ENCODE measurements around the gene SCAMP4.

SCAMP4 gene

GRCh38 chr19:1955171-1956121, 50.2 kb downstream of the SCAMP4 start:
- DNase-seq = no peak

DNA sequence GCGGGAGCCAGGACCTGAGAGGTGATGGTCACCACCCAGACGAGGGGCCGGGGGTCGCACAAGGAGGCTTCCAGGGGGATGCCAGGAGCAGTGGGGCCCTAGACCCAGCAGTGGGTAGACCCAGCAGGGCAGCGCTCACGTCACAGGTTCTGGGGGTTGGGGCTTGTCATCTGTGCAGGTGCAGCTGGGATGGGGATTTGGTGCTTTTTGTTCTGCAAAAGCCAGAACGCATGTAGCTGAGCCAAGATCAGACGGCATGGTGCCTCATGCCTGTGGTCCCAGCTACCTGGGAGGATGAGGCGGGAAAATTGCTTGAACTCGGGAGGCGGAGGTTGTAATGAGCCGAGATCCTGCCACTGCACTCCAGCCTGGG, 50.9 kb downstream of the SCAMP4 start:
- no peak for DNase-seq

GRCh38 chr19:1956868-1957492, 51.8 kb downstream of the SCAMP4 start:
- DNase-seq = peak in 50 of 51 donors; percentile 26 to 94 (median 82)

DNA sequence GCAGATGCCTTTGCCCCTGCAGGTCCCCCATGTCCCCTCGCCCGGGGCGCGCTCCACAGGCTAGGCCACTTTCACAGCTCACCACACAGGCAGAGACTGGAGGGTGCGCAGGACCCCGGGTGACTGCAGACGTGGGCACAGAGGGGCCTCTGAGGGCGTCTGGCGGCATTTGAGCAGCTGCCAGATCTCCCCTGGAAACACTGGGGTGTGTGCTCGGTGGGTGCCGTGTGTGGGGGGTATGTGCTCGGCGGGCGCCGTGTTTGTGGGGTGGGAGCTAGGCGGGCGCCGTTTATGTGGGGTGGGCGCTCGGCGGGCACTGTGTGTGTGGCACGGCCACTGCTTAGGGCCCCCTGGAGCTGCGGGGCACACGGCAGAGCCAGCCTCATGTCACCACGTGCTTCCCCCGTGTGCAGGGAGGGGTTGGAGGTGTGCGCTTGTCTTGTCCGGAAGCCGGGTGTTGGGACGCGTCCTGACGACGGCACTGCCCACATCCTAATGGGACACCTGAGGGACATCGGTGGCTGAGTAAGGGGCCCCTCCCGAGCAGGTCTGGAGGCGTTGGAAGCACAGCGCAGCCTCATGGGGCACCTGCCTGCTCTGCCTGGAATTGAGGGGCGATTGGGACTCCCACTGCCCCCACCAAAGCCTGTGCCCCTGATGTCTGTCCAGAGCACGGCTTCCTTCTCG, 52.5 kb downstream of the SCAMP4 start:
- no peak for DNase-seq

DNA sequence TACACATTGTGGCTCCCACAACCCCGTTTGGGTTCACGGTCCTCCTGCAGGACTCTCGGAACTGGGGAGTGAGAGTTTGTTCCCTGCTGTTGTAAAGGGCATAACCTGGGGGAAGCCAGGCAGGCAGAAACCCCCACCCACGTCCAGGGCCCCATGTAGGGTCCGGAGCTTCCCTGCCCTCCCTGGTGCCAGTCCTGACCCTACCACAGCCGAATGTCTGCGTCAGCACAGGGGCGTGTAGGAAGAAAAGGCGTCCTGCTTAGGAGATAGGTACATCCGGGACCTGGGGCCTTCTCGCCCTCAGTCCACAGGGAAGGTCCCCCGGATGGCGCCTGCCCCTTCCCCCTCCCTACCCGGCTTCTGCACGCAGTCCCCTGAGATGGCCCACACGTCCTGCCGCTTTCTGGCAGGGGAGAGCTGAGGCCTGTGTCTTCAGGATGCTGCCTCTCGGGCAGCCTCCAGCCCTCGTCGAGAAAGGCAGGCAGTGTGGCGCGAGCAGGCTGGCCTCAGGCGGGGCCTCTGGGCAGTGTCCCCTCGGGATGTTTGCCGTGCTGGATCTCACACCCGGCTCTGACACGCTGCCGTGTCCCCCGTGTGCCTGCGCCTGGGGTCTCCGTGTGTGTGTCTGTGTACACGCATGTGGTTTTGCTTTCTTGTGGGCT, 54.9 kb downstream of the SCAMP4 start:
- no peak for DNase-seq

- no peak for DNase-seq
Observed at GRCh38 chr19:1961000-1961883, 56.0 kb downstream of the SCAMP4 start.

DNA sequence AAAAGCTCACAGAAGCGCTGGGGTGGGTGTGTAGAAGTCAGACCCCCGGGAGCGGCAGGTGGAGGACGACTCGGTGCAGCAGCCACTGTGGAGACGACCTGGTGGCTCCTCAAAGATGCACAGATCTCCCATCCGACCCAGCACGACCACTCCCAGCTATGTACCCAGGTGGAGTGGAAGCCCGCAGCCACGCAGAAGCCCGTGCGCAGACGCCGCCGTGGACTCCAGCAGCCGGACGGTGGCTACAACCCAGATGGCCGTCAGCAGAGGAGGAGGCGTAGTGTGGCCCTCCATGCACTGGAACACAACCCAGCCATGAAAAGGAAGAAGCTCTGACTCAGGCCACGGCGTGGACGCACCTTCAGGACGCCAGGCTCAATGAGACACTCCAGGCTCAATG, 57.5 kb downstream of the SCAMP4 start:
- no peak for DNase-seq

DNA sequence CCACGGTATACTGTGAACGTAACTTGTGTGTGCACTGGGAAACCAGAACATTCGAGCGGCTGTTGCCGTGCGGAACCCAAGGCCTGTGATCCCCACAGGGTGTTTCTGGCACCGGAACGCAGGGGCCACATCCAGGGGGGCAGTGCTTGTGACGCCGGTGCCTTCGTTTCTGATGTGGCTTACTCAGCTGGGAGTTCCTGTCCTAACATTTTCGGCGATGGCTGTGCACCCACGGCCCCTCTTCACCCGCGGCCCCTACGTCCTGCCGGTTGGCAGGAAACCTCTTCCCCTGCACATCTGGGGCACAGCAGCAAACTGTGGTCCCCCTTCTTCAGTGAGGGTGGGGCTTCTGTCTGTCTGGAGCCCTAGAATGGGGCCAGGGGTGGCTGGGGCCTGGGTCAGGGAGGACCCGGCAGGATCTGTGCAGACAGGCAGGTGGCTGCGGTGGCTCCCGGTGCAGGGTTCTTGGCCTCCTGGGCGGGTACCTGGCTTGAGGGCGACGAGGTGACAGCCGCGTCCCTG, 61.9 kb downstream of the SCAMP4 start:
- no peak for DNase-seq

DNA sequence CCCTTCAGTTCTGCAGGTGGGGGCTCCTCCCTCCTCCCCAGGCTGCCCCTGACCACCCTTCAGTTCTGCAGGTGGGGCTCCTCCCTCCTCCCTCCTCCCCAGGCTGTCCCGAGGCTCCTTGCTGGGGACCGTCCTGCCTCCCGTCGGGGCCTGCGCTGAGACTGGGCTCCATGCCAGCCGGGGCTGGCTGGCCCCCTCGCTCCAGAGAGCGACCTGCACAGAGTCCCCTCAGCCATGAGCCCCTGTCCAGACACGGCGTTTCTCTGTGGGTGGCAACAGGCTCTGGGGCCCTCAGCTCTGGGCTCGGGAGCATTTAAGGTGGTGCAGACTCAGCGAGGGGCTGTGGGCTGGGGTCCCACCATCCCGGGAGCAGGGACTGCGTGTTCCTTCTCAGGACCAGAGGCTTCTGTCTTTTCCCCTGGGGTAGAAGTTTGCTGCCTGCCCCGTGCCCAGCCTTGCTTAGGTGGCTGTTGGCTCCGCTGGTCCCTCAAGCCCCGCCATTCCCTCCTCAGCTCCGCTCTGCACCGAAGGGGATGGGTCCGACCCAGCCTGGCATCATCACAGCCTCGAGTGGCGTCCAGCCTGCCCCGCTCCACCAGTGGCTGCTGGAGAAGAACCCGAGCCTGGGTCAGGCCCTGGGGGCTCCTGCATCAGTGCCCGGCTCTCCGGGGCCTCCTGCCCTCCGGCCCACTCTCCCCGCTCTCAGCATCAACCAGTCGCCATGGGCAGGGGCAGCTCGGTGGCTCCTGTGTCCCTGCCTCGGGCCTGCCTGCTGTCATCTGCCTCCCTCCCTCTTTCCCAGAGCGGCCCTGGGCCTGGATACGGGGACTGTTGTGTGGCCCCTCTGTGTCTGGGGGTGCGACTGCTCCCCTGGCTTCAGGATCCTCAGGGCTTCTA, 63.3 kb downstream of the SCAMP4 start:
- no peak for DNase-seq

- DNase-seq = peak in 1 of 51 donors; percentile 20
Observed at GRCh38 chr19:1969176-1970002, 64.2 kb downstream of the SCAMP4 start.

DNA sequence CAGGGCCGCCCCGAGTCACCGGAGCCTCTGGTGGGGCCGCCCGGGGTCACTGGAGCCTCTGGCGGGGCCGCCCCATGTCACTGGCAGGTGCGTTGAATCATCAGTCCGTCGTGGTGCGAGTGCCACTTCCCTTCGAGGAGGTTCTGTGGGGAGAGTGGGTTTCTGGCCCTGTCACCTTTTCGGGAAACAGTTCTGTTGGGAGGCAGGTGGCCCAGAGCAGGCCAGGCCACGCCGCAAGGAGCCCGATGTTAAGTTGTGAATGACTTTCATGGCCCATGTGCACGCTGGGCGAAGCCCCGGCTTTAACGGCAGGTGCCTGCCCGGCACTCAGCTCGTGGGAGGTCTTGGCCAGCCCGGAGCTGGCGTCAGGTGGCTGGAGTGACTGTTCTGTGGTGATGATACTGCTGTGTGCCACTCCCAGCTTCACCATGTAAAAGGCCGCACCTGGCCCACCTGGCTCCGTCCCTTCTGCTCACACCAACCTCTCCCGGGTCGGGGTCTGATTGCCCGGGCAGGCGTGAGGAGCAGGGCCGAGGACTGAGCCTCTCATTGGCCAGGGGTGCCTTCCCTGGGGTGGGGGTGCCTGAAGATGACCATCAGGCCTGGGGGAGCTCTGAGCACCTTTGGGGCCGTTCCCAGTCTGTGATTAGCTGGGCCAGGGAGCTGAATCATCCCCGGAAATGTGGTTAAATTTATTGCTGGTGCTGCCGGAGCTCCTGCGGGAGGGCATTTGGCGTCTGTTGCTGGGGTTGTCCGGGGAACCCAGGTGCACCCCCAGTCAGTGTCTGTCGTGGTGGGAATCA, 65.0 kb downstream of the SCAMP4 start:
- DNase-seq = no peak

DNA sequence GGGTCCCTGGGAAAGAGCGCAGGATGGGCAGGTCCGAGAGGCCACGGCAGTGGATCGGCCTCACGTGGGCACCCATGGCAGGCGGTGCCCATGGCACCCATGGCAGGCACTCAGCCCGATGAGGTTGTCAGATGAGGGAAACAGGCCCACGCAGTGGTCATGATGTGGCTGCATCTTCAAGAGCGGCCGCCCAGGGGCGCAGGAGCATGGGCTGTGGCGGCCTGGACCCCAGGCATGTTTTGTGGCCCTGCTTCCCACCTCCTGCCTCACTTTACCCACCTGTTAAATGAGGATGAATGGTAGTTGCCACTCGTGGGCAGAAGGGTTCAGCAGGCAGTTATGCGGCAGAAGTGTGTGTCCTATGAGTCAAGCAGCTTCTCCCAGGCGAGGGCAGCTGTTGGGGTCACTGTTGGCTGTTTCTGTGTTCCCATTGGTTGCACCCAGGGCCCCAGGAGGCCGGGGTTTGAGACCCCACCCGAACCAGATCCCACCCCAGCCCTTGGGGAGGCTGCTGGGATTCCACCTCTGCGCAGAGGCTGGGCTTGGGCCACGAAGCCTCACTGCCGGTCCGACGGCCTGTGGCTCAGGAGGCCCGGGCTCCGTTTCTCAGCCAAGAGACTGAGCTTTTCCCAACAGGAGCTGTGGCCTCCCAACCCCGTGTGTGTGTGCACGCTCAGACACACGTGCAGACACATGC, 65.8 kb downstream of the SCAMP4 start:
- DNase-seq = no peak

DNA sequence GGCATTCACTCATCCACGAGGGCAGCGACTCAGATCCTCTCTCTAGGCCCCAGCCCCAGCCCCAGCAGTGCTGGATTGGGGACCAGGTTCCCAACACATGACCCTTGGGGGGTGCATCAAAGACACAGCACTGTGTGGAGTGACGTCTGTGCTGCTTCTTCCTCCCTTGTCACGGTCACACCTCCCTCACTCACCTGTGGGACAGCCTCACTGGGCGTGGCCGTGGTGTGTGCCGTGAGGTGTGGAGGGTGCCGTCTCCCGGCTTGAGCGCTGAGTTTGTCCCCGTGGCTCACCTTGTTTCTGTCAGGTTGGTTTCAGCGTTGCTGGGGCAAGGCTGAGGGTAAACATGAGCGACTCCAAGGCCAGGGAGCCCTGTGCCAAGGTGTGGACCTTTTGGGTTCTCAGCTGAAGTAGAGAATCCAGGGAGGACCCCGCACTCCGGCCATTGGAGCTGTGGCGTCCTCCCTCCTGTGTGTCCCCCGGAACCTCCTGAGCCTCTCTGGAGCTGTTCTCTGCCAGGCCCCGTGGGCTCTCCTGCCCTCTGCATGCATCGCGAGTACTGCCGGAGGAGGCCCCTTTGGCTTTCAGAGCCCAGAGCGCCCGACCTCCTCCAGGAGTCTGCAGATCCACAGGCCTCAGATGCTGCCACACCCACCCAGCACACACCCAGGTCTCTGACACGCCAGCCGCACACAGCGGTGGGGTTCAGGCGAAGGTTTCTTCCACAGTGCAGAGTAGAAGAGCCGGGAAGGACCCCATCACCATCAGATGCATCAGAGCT, 69.4 kb downstream of the SCAMP4 start:
- no peak for DNase-seq

DNA sequence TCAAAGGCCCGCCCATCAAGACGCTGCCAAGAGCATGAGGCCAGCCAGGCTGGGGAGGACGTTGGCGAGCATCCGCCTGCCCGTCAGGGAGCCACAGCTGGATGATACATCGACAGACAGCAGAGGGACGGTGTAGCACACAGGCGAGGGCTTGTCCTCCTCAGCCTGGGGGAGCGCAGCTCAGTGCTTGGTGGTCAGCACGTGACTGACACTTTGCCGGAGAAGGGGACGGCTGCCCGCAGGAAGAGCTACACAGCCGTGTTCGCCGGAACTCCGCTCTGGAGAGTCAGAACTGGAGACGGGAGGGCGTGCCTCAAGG, 69.9 kb downstream of the SCAMP4 start:
- peak in 14 of 51 donors; percentile 12 to 52 (median 26) for DNase-seq

All from hypothalamus (tissue), 51 donors.